ENCODE data around the gene CCDC149. TPM values are rescaled to one million over a fixed set of nuclear protein-coding genes. Genes with fewer than 3 reads are reported as not detected.

CCDC149 gene
- total and polyA plus RNA-seq, 4 donors, result 1.4 to 11.2 (median 3.4) TPM

GRCh38 chr4:24892778-24893177, 20.1 kb downstream of the CCDC149 start:
- Histone ChIP-seq H3K4me1 (ENCODE audit: control insufficient read depth in 4 of 4, insufficient read depth in 4 of 4, low read length in 3 of 4) (no peaks in the 10 kb centered on the region), H3K9ac (ENCODE audit: low read depth in 1 of 2, low read length in 2 of 2) (no peak overlapping the region), H3K27ac (ENCODE audit: low read depth in 1 of 2, low read length in 2 of 2) (no peak overlapping the region), H3K36me3 (ENCODE audit: control insufficient read depth in 4 of 4, insufficient read depth in 3 of 4, low read depth in 1 of 4, low read length in 3 of 4) (peaks cover 0 to 3% (median 0%) of the 10 kb centered on the region in 4 donors), H3K9me3 (ENCODE audit: control insufficient read depth in 4 of 4, low read length in 3 of 4) (no peaks in the 10 kb centered on the region), H3K4me3 (ENCODE audit: low read depth in 1 of 3, low read length in 3 of 3) (no peak overlapping the region), H3K27me3 (ENCODE audit: control insufficient read depth in 4 of 4, insufficient read depth in 4 of 4, low read length in 3 of 4) (no peaks in the 10 kb centered on the region)
- WGBS, result 94% methylated on average over 2 of the region's 2 CpGs
- TF ChIP-seq HNF4G (IDR thresholded peaks at IDR 0.05), result no peak
- no peak for TF ChIP-seq NR2F2 (IDR thresholded peaks at IDR 0.05)
- TF ChIP-seq JUND (IDR thresholded peaks at IDR 0.05), result no peak
- TF ChIP-seq REST (IDR thresholded peaks at IDR 0.05), result no peak
- TF ChIP-seq YY1 (IDR thresholded peaks at IDR 0.05), result no peak
- TF ChIP-seq HNF4A (conservative IDR thresholded peaks at IDR 0.05), result no peak
- TF ChIP-seq MAX (IDR thresholded peaks at IDR 0.05), result no peak
- TF ChIP-seq RXRA (IDR thresholded peaks at IDR 0.05), result no peak
- no peak for TF ChIP-seq SP1 (IDR thresholded peaks at IDR 0.05)
- TF ChIP-seq TAF1 (conservative IDR thresholded peaks at IDR 0.05), result no peak
- no peak for TF ChIP-seq RAD21 (IDR thresholded peaks at IDR 0.05)
- no peak for TF ChIP-seq ZBTB33 (IDR thresholded peaks at IDR 0.05)
- no peak for TF ChIP-seq EGR1 (IDR thresholded peaks at IDR 0.05; ENCODE audit: low read depth in 2 of 2)
- TF ChIP-seq, protein P1, sequence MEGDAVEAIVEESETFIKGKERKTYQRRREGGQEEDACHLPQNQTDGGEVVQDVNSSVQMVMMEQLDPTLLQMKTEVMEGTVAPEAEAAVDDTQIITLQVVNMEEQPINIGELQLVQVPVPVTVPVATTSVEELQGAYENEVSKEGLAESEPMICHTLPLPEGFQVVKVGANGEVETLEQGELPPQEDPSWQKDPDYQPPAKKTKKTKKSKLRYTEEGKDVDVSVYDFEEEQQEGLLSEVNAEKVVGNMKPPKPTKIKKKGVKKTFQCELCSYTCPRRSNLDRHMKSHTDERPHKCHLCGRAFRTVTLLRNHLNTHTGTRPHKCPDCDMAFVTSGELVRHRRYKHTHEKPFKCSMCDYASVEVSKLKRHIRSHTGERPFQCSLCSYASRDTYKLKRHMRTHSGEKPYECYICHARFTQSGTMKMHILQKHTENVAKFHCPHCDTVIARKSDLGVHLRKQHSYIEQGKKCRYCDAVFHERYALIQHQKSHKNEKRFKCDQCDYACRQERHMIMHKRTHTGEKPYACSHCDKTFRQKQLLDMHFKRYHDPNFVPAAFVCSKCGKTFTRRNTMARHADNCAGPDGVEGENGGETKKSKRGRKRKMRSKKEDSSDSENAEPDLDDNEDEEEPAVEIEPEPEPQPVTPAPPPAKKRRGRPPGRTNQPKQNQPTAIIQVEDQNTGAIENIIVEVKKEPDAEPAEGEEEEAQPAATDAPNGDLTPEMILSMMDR (IDR thresholded peaks at IDR 0.05; ENCODE audit: low read depth, low read length, missing input control), result no peak
- no peak for TF ChIP-seq FOXA2 (IDR thresholded peaks at IDR 0.05)
- no peak for TF ChIP-seq FOXA1 (IDR thresholded peaks at IDR 0.05)
- TF ChIP-seq GABPA (IDR thresholded peaks at IDR 0.05 in 1 of 2, conservative IDR thresholded peaks at IDR 0.05 in 1 of 2), result no peak
- TF ChIP-seq ATF3 (IDR thresholded peaks at IDR 0.05), result no peak
- no peak for DNase-seq (ENCODE audit: low spot score)

Measured in liver (tissue), 9 donors.